Pulmonary artery endothelial cell (primary cell): ENCODE data around the gene ITGA3. TPM values are rescaled to one million over a fixed set of nuclear protein-coding genes. Genes with fewer than 3 reads are reported as not detected.
"Not testable (repeated sequence)": the region's sequence is repeated elsewhere in the genome, so short reads cannot be mapped to it uniquely, and the experiment has no call there.

Experiments
- DNase-seq: peaks from one replicate; pipeline ENCODE4 v3.0.0-alpha.2; 2011; ENCODE audit warnings: low read depth, low spot score
- total RNA-seq: library from RNA; depleted of rRNA; stranded (reverse); fragments of >200 nt; gene quantifications from 2 replicates; pipeline ENCODE4 v1.2.3, GENCODE V29; 2014

The ITGA3 gene
- total RNA-seq, 1 donor from 2014 or later, result 77.7 TPM

GRCh38 chr17:50034498-50035364, 21.2 kb upstream of the ITGA3 start:
- DNase-seq, result no peak

GRCh38 chr17:50035421-50035879, 20.5 kb upstream of the ITGA3 start:
- DNase-seq, result no peak

GRCh38 chr17:50035945-50036344, 20.0 kb upstream of the ITGA3 start:
- DNase-seq, result no peak

GRCh38 chr17:50036455-50037261, 19.3 kb upstream of the ITGA3 start:
- no peak for DNase-seq

- no peak for DNase-seq
These were observed 18.4 kb upstream of the ITGA3 start for GRCh38 chr17:50037321-50038107.

GRCh38 chr17:50039058-50039457, 16.9 kb upstream of the ITGA3 start:
- no peak for DNase-seq

GRCh38 chr17:50040496-50040895, 15.4 kb upstream of the ITGA3 start:
- DNase-seq, result not testable (repeated sequence)

- no peak for DNase-seq
These were observed 13.7 kb upstream of the ITGA3 start for GRCh38 chr17:50042211-50042610.

- no peak for DNase-seq
These were observed 12.4 kb upstream of the ITGA3 start for GRCh38 chr17:50043290-50044148.

- no peak for DNase-seq
These were observed 11.4 kb upstream of the ITGA3 start for GRCh38 chr17:50044483-50044882.

GRCh38 chr17:50045154-50045553, 10.8 kb upstream of the ITGA3 start:
- no peak for DNase-seq

- DNase-seq, result no peak
These were observed 9.7 kb upstream of the ITGA3 start for GRCh38 chr17:50046179-50046578.

GRCh38 chr17:50046667-50047066, 9.2 kb upstream of the ITGA3 start:
- no peak for DNase-seq

GRCh38 chr17:50047083-50047482, 8.8 kb upstream of the ITGA3 start:
- DNase-seq, result no peak

GRCh38 chr17:50047488-50048126, 8.3 kb upstream of the ITGA3 start:
- no peak for DNase-seq

GRCh38 chr17:50048146-50048720, 7.7 kb upstream of the ITGA3 start:
- no peak for DNase-seq

- DNase-seq, result no peak
These were observed 6.9 kb upstream of the ITGA3 start for GRCh38 chr17:50048988-50049387.

GRCh38 chr17:50049636-50050035, 6.3 kb upstream of the ITGA3 start:
- DNase-seq, result no peak

- no peak for DNase-seq
These were observed 5.4 kb upstream of the ITGA3 start for GRCh38 chr17:50050431-50051032.
